Measurements from ENCODE around the gene AKAP11. TPM values are rescaled to one million over a fixed set of nuclear protein-coding genes. Genes with fewer than 3 reads are reported as not detected.

AKAP11 gene
- total and polyA plus RNA-seq, 5 experiments from 2014 or later, result 2.5 to 33.9 (median 4.5) TPM

- H3K27me3 Mint-ChIP-seq, result no peaks in the 10 kb centered on the region
- peaks cover 13 to 28% (median 19%) of the 10 kb centered on the region in 4 donors for H3K4me1 Mint-ChIP-seq
- POLR2A ChIA-PET, result no interaction called here
- H3K4me3 Mint-ChIP-seq, result no peak overlapping the region
- DNase-seq (no peak), ATAC-seq (no peak)
- no peaks in the 10 kb centered on the region for H3K36me3 Mint-ChIP-seq
- H3K9me3 Mint-ChIP-seq, result no peaks in the 10 kb centered on the region
- peak overlapping the region in 2 of 10 donors; percentile 53 to 75 for H3K27ac Mint-ChIP-seq
Observed at GRCh38 chr13:42350141-42350540, 78.2 kb downstream of the AKAP11 start.

DNA sequence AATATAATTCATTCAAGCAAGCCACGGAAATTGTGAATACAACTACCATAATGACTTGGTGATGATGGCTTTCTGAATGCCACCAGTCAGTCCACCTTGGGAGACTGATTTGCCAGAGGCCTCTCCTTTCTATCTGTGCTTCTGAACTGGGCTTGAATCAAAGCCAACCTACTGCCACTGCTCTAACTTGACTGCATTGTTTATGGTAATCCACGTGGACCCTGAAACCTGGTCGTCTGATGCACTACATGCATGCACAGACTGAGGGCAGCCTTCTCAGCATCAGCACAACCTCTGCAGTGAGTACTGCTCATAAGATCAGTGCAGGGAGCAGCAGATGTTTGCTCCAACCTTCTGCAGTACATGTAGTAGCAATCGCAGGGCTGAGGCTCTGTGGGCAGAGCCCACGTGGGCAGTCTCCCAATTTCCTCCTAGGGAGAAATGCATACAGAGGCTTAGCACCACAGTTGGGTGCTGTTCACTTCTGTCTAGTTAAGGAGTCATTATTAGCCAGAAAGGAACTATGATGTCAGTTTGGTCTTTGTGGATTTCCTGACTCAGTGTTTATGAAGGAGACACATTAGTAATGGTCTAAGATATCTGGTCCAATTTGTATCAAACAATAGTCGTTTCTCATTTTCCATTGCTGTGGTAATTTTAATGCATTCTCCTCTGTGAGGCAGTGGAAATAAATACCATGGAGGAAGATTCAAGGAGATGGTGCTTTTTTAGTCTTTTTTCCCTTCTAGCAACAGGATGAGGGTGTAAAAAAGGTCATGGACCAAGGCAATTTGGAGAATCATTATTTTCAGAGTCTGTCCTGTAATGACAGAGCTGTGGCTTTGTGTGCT lies 82.5 kb downstream of the AKAP11 start:
- DNase-seq, result peak in 3 of 10 donors; percentile 11 to 26 (median 21)
- POLR2A ChIA-PET, result interaction anchor here (1.3 kb wide), 1 partner anchor 83 kb away, joined by 4 read pairs; the partner anchor contains the start of gene AKAP11
- ATAC-seq, result peak; percentile 32 to 49
- peak overlapping the region; percentile 29 to 86 (median 63) for H3K4me3 Mint-ChIP-seq
- H3K27ac Mint-ChIP-seq, result peak overlapping the region; percentile 75 to 97 (median 88)
- peaks cover 27 to 34% (median 29%) of the 10 kb centered on the region in 4 donors for H3K4me1 Mint-ChIP-seq
- H3K9me3 Mint-ChIP-seq, result no peaks in the 10 kb centered on the region
- H3K36me3 Mint-ChIP-seq, result no peaks in the 10 kb centered on the region
- H3K27me3 Mint-ChIP-seq, result no peaks in the 10 kb centered on the region

DNA sequence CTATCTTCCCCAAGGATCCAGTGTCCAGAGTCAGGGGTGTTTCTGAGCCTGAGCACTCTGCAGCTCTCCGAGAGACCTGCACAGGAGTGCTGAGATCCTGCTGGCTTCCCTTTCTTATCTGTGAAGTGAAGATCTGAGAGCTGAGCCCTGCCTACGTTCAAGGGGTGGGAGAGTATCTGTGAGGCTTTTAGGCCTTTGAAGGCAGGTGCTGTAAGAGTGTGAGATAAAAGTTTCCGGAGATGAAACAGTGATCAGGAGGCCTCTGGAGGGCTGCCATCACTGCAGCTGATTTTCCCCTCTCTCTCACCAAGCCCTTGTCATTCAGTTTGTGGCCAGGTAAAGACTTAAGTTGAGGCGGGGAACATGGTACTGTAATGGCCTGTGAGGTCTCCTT lies 83.1 kb downstream of the AKAP11 start:
- peak; percentile 13 to 84 (median 62) for DNase-seq

GRCh38 chr13:42355491-42356183 lies 83.7 kb downstream of the AKAP11 start:
- ATAC-seq (no peak), DNase-seq (no peak)
- H3K4me3 Mint-ChIP-seq, result peak overlapping the region; percentile 29 to 86 (median 63)
- POLR2A ChIA-PET, result interaction anchor here (1.3 kb wide), 1 partner anchor 84 kb away, joined by 4 read pairs; the partner anchor contains the start of gene AKAP11
- H3K27me3 Mint-ChIP-seq, result no peaks in the 10 kb centered on the region
- no peaks in the 10 kb centered on the region for H3K36me3 Mint-ChIP-seq
- no peaks in the 10 kb centered on the region for H3K9me3 Mint-ChIP-seq
- H3K27ac Mint-ChIP-seq, result peak overlapping the region; percentile 75 to 97 (median 88)
- H3K4me1 Mint-ChIP-seq, result peaks cover 22 to 29% (median 27%) of the 10 kb centered on the region in 4 donors

More for the DNA sequence above, 83.1 kb downstream of the AKAP11 start:
- H3K27ac Mint-ChIP-seq, result peak overlapping the region; percentile 75 to 97 (median 88)
- no peaks in the 10 kb centered on the region for H3K27me3 Mint-ChIP-seq
- H3K4me1 Mint-ChIP-seq, result peaks cover 22 to 29% (median 28%) of the 10 kb centered on the region in 4 donors
- no peaks in the 10 kb centered on the region for H3K9me3 Mint-ChIP-seq
- peak overlapping the region; percentile 29 to 86 (median 63) for H3K4me3 Mint-ChIP-seq
- no peaks in the 10 kb centered on the region for H3K36me3 Mint-ChIP-seq
- POLR2A ChIA-PET, result interaction anchor here (1.3 kb wide), 1 partner anchor 84 kb away, joined by 4 read pairs; the partner anchor contains the start of gene AKAP11
- ATAC-seq, result peak; percentile 98

- no peak for ATAC-seq
- H3K4me1 Mint-ChIP-seq, result peaks cover 22 to 29% (median 27%) of the 10 kb centered on the region in 4 donors
- peak overlapping the region in 3 of 10 donors; percentile 31 to 46 (median 35) for H3K4me3 Mint-ChIP-seq
- DNase-seq, result no peak
- peak overlapping the region in 9 of 10 donors; percentile 21 to 92 (median 84) for H3K27ac Mint-ChIP-seq
- no peaks in the 10 kb centered on the region for H3K36me3 Mint-ChIP-seq
- no peaks in the 10 kb centered on the region for H3K9me3 Mint-ChIP-seq
- H3K27me3 Mint-ChIP-seq, result no peaks in the 10 kb centered on the region
- POLR2A ChIA-PET, result no interaction called here
Observed at GRCh38 chr13:42356184-42356575, 84.2 kb downstream of the AKAP11 start.

- DNase-seq (no peak), ATAC-seq (no peak)
- Mint-ChIP-seq H3K36me3 (no peaks in the 10 kb centered on the region), H3K4me1 (peaks cover 12 to 16% (median 13%) of the 10 kb centered on the region in 4 donors), H3K27ac (no peak overlapping the region), H3K9me3 (no peaks in the 10 kb centered on the region), H3K27me3 (no peaks in the 10 kb centered on the region), H3K4me3 (no peak overlapping the region)
- POLR2A ChIA-PET, result no interaction called here
Observed at GRCh38 chr13:42360046-42360574, 88.2 kb downstream of the AKAP11 start.

- H3K4me1 Mint-ChIP-seq, result peaks cover 0 to 4% (median 1%) of the 10 kb centered on the region in 4 donors
- no peaks in the 10 kb centered on the region for H3K27me3 Mint-ChIP-seq
- POLR2A ChIA-PET, result no interaction called here
- no peak for DNase-seq
- no peaks in the 10 kb centered on the region for H3K9me3 Mint-ChIP-seq
- no peaks in the 10 kb centered on the region for H3K36me3 Mint-ChIP-seq
- H3K4me3 Mint-ChIP-seq, result no peak overlapping the region
- peak overlapping the region in 1 of 10 donors; percentile 14 for H3K27ac Mint-ChIP-seq
- ATAC-seq, result no peak
Observed at GRCh38 chr13:42361701-42362100, 89.7 kb downstream of the AKAP11 start.

GRCh38 chr13:42363941-42364612 lies 92.1 kb downstream of the AKAP11 start:
- no peak for DNase-seq
- Mint-ChIP-seq H3K36me3 (no peaks in the 10 kb centered on the region), H3K9me3 (no peaks in the 10 kb centered on the region), H3K27me3 (no peaks in the 10 kb centered on the region), H3K4me3 (no peak overlapping the region), H3K27ac (no peak overlapping the region), H3K4me1 (peaks cover 0 to 8% (median 3%) of the 10 kb centered on the region in 4 donors)
- ATAC-seq, result no peak
- POLR2A ChIA-PET, result no interaction called here

GRCh38 chr13:42364613-42365000 lies 92.7 kb downstream of the AKAP11 start:
- POLR2A ChIA-PET, result no interaction called here
- H3K36me3 Mint-ChIP-seq, result no peaks in the 10 kb centered on the region
- no peak overlapping the region for H3K4me3 Mint-ChIP-seq
- ATAC-seq (no peak), DNase-seq (no peak)
- peaks cover 0 to 12% (median 7%) of the 10 kb centered on the region in 4 donors for H3K4me1 Mint-ChIP-seq
- H3K27me3 Mint-ChIP-seq, result no peaks in the 10 kb centered on the region
- H3K27ac Mint-ChIP-seq, result peak overlapping the region in 1 of 10 donors; percentile 12
- no peaks in the 10 kb centered on the region for H3K9me3 Mint-ChIP-seq

- H3K4me1 Mint-ChIP-seq, result peaks cover 0 to 15% (median 8%) of the 10 kb centered on the region in 4 donors
- no peak overlapping the region for H3K4me3 Mint-ChIP-seq
- DNase-seq (no peak), ATAC-seq (no peak)
- H3K36me3 Mint-ChIP-seq, result no peaks in the 10 kb centered on the region
- H3K27ac Mint-ChIP-seq, result no peak overlapping the region
- POLR2A ChIA-PET, result no interaction called here
- H3K27me3 Mint-ChIP-seq, result no peaks in the 10 kb centered on the region
- H3K9me3 Mint-ChIP-seq, result no peaks in the 10 kb centered on the region
Observed at GRCh38 chr13:42367831-42368230, 95.9 kb downstream of the AKAP11 start.

- H3K27me3 Mint-ChIP-seq, result no peaks in the 10 kb centered on the region
Observed at GRCh38 chr13:42369071-42369797, 97.3 kb downstream of the AKAP11 start.

DNA sequence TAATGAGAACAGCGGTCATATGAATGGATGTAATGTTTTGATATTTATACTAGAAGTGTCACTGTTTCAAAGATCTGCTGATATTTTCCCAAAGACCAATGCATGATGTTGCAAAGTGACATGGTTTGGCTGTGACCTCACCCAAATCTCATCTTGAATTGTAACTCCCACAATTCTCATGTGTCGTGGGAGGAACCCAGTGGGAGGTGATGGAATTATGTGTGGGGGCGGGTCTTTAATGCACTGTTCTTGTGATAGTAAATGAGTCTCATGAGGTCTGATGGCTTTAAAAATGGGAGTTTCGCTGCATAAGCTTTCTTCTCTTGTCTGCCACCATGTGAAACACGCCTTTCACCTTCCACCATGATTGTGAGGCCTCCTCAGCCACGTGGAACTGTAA lies 98.3 kb downstream of the AKAP11 start:
- no peak overlapping the region for H3K27ac Mint-ChIP-seq
- no peak for ATAC-seq
- no peaks in the 10 kb centered on the region for H3K36me3 Mint-ChIP-seq
- DNase-seq, result no peak
- POLR2A ChIA-PET, result no interaction called here
- H3K4me3 Mint-ChIP-seq, result no peak overlapping the region
- peaks cover 0 to 17% (median 7%) of the 10 kb centered on the region in 4 donors for H3K4me1 Mint-ChIP-seq
- no peaks in the 10 kb centered on the region for H3K27me3 Mint-ChIP-seq
- no peaks in the 10 kb centered on the region for H3K9me3 Mint-ChIP-seq

More at GRCh38 chr13:42369071-42369797, 97.3 kb downstream of the AKAP11 start:
- H3K27ac Mint-ChIP-seq, result peak overlapping the region in 1 of 10 donors; percentile 40
- DNase-seq (no peak), ATAC-seq (no peak)
- no peaks in the 10 kb centered on the region for H3K9me3 Mint-ChIP-seq
- H3K4me1 Mint-ChIP-seq, result peaks cover 0 to 17% (median 8%) of the 10 kb centered on the region in 4 donors
- peak overlapping the region in 1 of 10 donors; percentile 1 for H3K4me3 Mint-ChIP-seq
- no peaks in the 10 kb centered on the region for H3K36me3 Mint-ChIP-seq
- POLR2A ChIA-PET, result no interaction called here
